Measurements from ENCODE around the gene AP5S1. TPM values are rescaled to one million over a fixed set of nuclear protein-coding genes. Genes with fewer than 3 reads are reported as not detected.
"Not testable (repeated sequence)": the region's sequence is repeated elsewhere in the genome, so short reads cannot be mapped to it uniquely, and the experiment has no call there.

AP5S1 gene
- total and polyA plus RNA-seq, 2 of the 4 experiments (the other 2 are of a cell fraction): 10.1 to 11.7 TPM

- H2AK9ac ChIP-seq (replicated peaks; ENCODE audit: low read depth, low read length, poor library complexity); H3K4ac ChIP-seq (ENCODE audit: low read depth, low read length); H2BK20ac ChIP-seq (ENCODE audit: low read depth, low read length); ATAC-seq (ENCODE audit: low read depth); H3K4me1 ChIP-seq (ENCODE audit: control insufficient read depth, insufficient read depth, low read length); H2AK5ac ChIP-seq (ENCODE audit: low read depth, low read length); H3K4me2 ChIP-seq (ENCODE audit: low read depth, low read length); H3K56ac ChIP-seq (ENCODE audit: extremely low read depth, insufficient read depth, low read length); H3K9me1 ChIP-seq (ENCODE audit: insufficient read depth, low read length); DNase-seq; H3K4me3 ChIP-seq (ENCODE audit: insufficient read depth, low read depth, low read length); H4K20me1 ChIP-seq (ENCODE audit: insufficient read depth, low read length); H3K9ac ChIP-seq (ENCODE audit: low read depth, low read length); H3K23ac ChIP-seq (ENCODE audit: low read depth, low read length); H3K79me1 ChIP-seq (ENCODE audit: low read depth in 1 of 2, low read length in 2 of 2); H3K36me3 ChIP-seq (ENCODE audit: control insufficient read depth, insufficient read depth, low read length); in situ Hi-C loops (cut with MboI; ENCODE audit: low sequenced_read_pairs); H2BK120ac ChIP-seq (ENCODE audit: low read depth, low read length); H2BK5ac ChIP-seq (ENCODE audit: low read depth, low read length, poor library complexity, severe bottlenecking); intact Hi-C loops (cut with micrococcal nuclease); H3K14ac ChIP-seq (replicated peaks; ENCODE audit: low read depth, low read length); H3K9me3 ChIP-seq (ENCODE audit: control insufficient read depth, insufficient read depth, low read length); H4K8ac ChIP-seq (ENCODE audit: low read depth in 2 of 2, low read length in 2 of 2); BruUV-seq (replicated peaks); H3K27me3 ChIP-seq (ENCODE audit: control insufficient read depth, insufficient read depth, low read length); CTCF ChIA-PET; H3K18ac ChIP-seq (ENCODE audit: low read depth, low read length); H4K5ac ChIP-seq (ENCODE audit: low read depth, low read length); H2BK15ac ChIP-seq (ENCODE audit: low read depth, low read length); H4K91ac ChIP-seq (ENCODE audit: insufficient read depth, low read depth, low read length); H2AFZ ChIP-seq (replicated peaks; ENCODE audit: low read length, poor library complexity); dilution Hi-C loops (cut with HindIII; ENCODE audit: low sequenced_read_pairs, unreplicated experiment); POLR2A ChIA-PET (ENCODE audit: unreplicated experiment); H3K27ac ChIP-seq (ENCODE audit: insufficient read depth, low read length): not testable (repeated sequence)
- WGBS, 2 experiments (ENCODE audit: extremely low coverage in 2 of 2, insufficient read length in 1 of 2): 90% methylated on average over 2 of the region's 7 CpGs; no CpG with 5 or more reads in 1 of the 2 experiments
These were observed 19.9 kb downstream of the AP5S1 start for GRCh38 chr20:3840201-3840600.

All from IMR-90 (cell line).